Loucy (cell line): ENCODE results near the gene ACBD7.

Experiments
- H2AFZ ChIP-seq: fragments of 200-600 bp; sonication (generic); 2 replicates; pipeline ENCODE4 v1.6.0; 2016; ENCODE audit warnings: antibody characterized with exemption, mild to moderate bottlenecking, low read length, moderate library complexity
- H3F3A ChIP-seq: fragments of 200-600 bp; 2 replicates; pipeline ENCODE4 v1.6.0; 2016; ENCODE audit warnings: antibody characterized with exemption, low read depth, mild to moderate bottlenecking
- H3K27me3 ChIP-seq: fragments of 200-600 bp; sonication (generic); 2 replicates; pipeline ENCODE4 v1.6.1; 2014; ENCODE audit warnings: low read length, mild to moderate bottlenecking; ENCODE audit not compliant: insufficient read depth, poor library complexity, severe bottlenecking
- H3K36me3 ChIP-seq: fragments of 200-600 bp; sonication (generic); 2 replicates; pipeline ENCODE4 v1.6.1; 2016; ENCODE audit warnings: low read length; ENCODE audit not compliant: insufficient read depth
- H3K4me1 ChIP-seq: fragments of 200-600 bp; sonication (generic); 2 replicates; pipeline ENCODE4 v1.5.1; 2014; ENCODE audit warnings: low read length, mild to moderate bottlenecking; ENCODE audit not compliant: insufficient read depth, poor library complexity, severe bottlenecking
- H3K4me2 ChIP-seq: fragments of 200-600 bp; sonication (generic); 2 replicates; pipeline ENCODE4 v1.6.0; 2014; ENCODE audit warnings: antibody characterized with exemption, low read length, low read depth, mild to moderate bottlenecking; ENCODE audit not compliant: poor library complexity, severe bottlenecking
- H3K4me3 ChIP-seq: fragments of 200-600 bp; sonication (generic); 2 replicates; pipeline ENCODE4 v1.5.1; 2014; ENCODE audit warnings: low read length, mild to moderate bottlenecking, mixed read lengths; ENCODE audit not compliant: poor library complexity, severe bottlenecking
- H3K79me2 ChIP-seq: fragments of 200-600 bp; sonication (generic); 2 replicates; pipeline ENCODE4 v1.6.1; 2014; ENCODE audit warnings: low read length; ENCODE audit not compliant: insufficient read depth
- H3K9ac ChIP-seq: fragments of 200-600 bp; sonication (generic); 2 replicates; pipeline ENCODE4 v1.6.0; 2014; ENCODE audit warnings: mild to moderate bottlenecking, low read depth, low read length, moderate library complexity; ENCODE audit not compliant: poor library complexity, severe bottlenecking
- H3K9me2 ChIP-seq: fragments of 200-600 bp; sonication (generic); replicated peaks from 2 replicates; pipeline ENCODE4 v1.6.1; 2016; ENCODE audit warnings: low read depth, low read length, mixed read lengths
- H3K9me3 ChIP-seq: fragments of 200-600 bp; sonication (generic); 2 replicates; pipeline ENCODE4 v1.6.1; 2014; ENCODE audit warnings: mild to moderate bottlenecking, antibody characterized with exemption, low read length, low read depth; ENCODE audit not compliant: insufficient read depth
- H4K20me1 ChIP-seq: fragments of 200-600 bp; sonication (generic); 2 replicates; pipeline ENCODE4 v1.6.0; 2014; ENCODE audit warnings: antibody characterized with exemption, low read length, mild to moderate bottlenecking; ENCODE audit not compliant: insufficient read depth, poor library complexity, severe bottlenecking
- EZH2phosphoT487 ChIP-seq: fragments of 200-600 bp; IDR thresholded peaks from 2 replicates; pipeline ENCODE4 v1.6.1; 2018; ENCODE audit warnings: antibody characterized with exemption, mild to moderate bottlenecking, moderate library complexity, borderline replicate concordance
- TF ChIP-seq, protein P1 (sequence below): fragments of 200-600 bp; sonication (generic); conservative IDR thresholded peaks from 2 replicates; pipeline ENCODE4 v1.5.1; 2014; ENCODE audit warnings: mild to moderate bottlenecking, antibody characterized with exemption, low read length

The ACBD7 gene

DNA sequence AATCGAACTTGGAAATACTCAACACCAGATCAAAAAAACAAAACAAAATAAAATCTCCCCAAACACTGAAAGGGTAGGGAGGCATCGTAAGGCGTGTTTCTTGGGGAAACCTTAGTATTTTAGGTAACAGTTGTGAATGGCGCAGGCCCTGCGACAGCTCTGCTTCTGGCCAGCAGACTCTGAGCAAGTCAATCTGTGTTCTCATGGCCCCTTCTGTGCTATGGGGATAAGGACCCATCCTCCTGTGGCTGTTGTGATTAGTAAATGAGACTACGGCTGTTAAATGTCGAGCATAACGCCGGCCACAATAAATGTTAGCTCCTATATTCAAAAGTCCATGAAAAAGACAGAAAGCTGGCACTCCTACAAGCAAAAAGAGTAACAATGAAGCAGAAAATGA is 35.6 kb upstream of the ACBD7 start:
- TF ChIP-seq EZH2phosphoT487, result no peak
- TF ChIP-seq, protein P1, sequence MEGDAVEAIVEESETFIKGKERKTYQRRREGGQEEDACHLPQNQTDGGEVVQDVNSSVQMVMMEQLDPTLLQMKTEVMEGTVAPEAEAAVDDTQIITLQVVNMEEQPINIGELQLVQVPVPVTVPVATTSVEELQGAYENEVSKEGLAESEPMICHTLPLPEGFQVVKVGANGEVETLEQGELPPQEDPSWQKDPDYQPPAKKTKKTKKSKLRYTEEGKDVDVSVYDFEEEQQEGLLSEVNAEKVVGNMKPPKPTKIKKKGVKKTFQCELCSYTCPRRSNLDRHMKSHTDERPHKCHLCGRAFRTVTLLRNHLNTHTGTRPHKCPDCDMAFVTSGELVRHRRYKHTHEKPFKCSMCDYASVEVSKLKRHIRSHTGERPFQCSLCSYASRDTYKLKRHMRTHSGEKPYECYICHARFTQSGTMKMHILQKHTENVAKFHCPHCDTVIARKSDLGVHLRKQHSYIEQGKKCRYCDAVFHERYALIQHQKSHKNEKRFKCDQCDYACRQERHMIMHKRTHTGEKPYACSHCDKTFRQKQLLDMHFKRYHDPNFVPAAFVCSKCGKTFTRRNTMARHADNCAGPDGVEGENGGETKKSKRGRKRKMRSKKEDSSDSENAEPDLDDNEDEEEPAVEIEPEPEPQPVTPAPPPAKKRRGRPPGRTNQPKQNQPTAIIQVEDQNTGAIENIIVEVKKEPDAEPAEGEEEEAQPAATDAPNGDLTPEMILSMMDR, result no peak
- no peaks in the 10 kb centered on the region for H4K20me1 ChIP-seq
- H2AFZ ChIP-seq, result no peak overlapping the region
- peaks cover 57% of the 10 kb centered on the region for H3K36me3 ChIP-seq
- H3K4me1 ChIP-seq, result no peaks in the 10 kb centered on the region
- no peak overlapping the region for H3K9ac ChIP-seq
- no peaks in the 10 kb centered on the region; the same call in 1 of the 2 replicates for H3F3A ChIP-seq
- H3K9me3 ChIP-seq, result no peaks in the 10 kb centered on the region
- H3K4me2 ChIP-seq, result no peak overlapping the region
- H3K79me2 ChIP-seq, result no peaks in the 10 kb centered on the region
- no peak overlapping the region for H3K4me3 ChIP-seq
- no peaks in the 10 kb centered on the region for H3K9me2 ChIP-seq
- H3K27me3 ChIP-seq, result no peaks in the 10 kb centered on the region

DNA sequence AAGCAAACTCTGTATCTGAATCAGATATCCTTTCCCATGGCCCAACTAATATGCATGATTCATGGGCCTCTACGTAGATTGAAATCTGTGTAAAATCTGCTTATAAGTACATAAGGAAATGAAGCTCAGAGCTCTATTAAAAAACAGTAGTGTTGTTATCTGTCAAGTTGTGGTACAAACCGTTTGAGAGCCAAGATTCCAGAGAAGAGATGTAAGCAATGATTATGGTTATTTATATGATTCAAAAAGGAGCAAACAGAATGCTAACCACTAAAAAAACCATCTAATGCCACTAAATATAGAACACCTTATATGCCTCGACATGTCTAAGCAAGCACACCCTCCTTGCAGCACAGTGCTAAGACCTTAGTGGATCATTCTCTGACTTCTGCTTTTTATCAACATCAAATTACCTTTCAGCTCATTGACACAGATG is 35.2 kb upstream of the ACBD7 start:
- Histone ChIP-seq H3K36me3 (peaks cover 57% of the 10 kb centered on the region), H4K20me1 (no peaks in the 10 kb centered on the region), H3K27me3 (no peaks in the 10 kb centered on the region), H3F3A (no peaks in the 10 kb centered on the region; the same call in 1 of the 2 replicates), H3K9me3 (no peaks in the 10 kb centered on the region), H3K9me2 (no peaks in the 10 kb centered on the region), H2AFZ (no peak overlapping the region), H3K9ac (no peak overlapping the region), H3K4me1 (no peaks in the 10 kb centered on the region), H3K4me2 (no peak overlapping the region), H3K4me3 (no peak overlapping the region), H3K79me2 (no peaks in the 10 kb centered on the region)
- TF ChIP-seq, protein P1, result no peak

DNA sequence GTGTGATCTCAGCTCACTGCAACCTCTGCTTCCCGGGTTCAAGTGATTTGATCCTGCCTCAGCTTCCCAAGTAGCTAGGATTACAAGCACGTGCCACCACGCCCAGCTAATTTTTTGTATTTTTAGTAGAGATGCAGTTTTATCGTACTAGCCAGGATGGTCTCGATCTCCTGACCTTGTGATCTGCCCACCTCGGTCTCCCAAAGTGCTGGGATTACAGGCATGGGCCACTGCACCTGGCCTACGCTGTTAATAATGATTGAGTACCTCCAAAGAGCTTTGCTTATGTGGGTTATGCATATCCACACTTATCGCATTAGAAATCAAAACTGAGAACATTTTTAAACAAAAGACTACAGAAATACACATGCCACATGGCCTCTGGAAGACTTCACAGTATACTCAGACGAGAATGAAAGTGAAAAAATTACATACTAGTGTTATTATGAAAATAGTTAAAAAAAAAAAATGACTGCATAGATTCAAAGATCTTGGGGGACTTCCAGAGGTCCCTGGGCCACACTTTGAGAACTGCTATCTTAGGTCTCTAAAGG is 34.0 kb upstream of the ACBD7 start:
- no peaks in the 10 kb centered on the region for H3K4me1 ChIP-seq
- no peaks in the 10 kb centered on the region for H4K20me1 ChIP-seq
- H3K27me3 ChIP-seq, result no peaks in the 10 kb centered on the region
- no peaks in the 10 kb centered on the region for H3K79me2 ChIP-seq
- H3F3A ChIP-seq, result no peaks in the 10 kb centered on the region
- peaks cover 56% of the 10 kb centered on the region for H3K36me3 ChIP-seq
- H3K9ac ChIP-seq, result no peak overlapping the region
- no peaks in the 10 kb centered on the region for H3K9me2 ChIP-seq
- no peaks in the 10 kb centered on the region for H3K9me3 ChIP-seq
- no peak overlapping the region for H3K4me2 ChIP-seq
- TF ChIP-seq EZH2phosphoT487, result no peak
- TF ChIP-seq, protein P1, result no peak
- no peak overlapping the region for H2AFZ ChIP-seq
- no peak overlapping the region for H3K4me3 ChIP-seq
